RKO (cell line): ENCODE results near the gene HIVEP3.

Experiments used
- DNase-seq: peaks from one replicate; pipeline ENCODE4 v3.0.0-alpha.2; 2016; ENCODE audit warnings: low spot score

The HIVEP3 gene

DNA sequence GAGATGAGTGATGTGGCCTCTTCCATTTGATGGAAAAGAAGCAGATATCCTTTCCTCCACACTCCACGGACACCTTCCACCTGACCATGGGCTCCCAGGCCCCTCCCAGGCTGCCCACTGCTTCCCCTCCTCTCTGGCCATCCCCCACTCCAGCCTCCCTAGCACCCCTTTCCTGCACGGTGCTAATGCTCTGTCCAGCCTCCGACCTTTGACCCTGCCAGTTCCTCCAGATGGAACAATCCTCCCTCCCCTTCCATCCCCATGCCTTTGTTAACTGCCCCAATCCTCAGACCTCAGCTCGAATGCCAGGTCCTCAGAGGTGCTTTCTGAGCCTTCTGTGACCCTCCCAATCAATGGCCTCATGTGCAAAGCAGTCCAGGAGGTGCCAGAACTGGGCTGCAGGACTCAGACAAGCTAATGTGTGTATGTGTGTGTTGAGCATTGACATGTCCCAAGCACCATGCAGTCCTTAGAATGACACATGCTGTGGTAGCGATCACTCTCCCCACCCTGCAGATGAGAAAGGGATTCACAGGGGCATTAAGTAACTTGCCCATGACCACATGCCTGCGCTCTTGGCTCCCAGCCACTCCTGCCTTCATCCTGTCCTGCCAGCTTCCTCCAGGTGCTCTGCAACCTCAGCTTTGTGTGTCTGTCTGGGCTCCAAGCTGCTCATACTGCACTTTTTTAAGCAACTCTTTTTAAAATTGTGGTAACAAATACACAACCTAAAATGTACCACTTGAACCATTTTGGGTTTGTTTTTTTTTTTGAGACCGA is 370.8 kb downstream of the HIVEP3 start:
- no peak for DNase-seq

DNA sequence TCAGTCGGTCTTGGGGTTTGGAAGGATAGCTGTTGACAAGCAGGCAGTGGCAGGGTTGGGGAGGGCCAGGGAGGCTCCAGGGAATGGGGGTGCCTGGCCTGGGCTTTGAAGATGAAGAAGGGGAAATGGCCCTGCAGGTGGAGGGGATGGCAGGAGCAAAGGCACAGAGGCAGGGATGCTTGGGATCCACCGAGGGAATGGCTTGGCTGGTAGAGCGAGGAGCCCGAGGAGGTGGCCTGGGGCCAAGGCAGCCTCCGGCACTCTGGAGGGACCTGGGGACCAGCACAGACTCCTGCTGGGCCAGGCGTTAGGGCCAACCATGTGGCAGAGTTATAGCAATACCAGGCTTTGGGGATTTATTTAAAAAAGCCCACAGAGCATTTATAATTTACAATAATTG is 371.4 kb downstream of the HIVEP3 start:
- no peak for DNase-seq

DNA sequence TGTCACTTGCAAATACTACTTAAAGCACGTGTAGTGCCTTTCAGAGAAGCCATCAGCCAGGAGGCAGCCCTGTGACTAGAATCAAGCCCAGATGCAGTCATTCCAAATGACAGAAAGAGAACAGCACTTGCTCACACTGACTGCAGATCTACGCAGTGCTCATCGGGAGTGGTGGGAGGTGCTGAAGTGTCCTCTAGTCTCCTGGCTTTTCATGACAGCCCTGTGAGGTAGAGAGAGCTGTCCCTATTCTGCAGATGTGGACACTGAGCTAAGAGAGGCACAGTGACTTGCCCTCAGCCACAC is 371.9 kb downstream of the HIVEP3 start:
- no peak for DNase-seq

DNA sequence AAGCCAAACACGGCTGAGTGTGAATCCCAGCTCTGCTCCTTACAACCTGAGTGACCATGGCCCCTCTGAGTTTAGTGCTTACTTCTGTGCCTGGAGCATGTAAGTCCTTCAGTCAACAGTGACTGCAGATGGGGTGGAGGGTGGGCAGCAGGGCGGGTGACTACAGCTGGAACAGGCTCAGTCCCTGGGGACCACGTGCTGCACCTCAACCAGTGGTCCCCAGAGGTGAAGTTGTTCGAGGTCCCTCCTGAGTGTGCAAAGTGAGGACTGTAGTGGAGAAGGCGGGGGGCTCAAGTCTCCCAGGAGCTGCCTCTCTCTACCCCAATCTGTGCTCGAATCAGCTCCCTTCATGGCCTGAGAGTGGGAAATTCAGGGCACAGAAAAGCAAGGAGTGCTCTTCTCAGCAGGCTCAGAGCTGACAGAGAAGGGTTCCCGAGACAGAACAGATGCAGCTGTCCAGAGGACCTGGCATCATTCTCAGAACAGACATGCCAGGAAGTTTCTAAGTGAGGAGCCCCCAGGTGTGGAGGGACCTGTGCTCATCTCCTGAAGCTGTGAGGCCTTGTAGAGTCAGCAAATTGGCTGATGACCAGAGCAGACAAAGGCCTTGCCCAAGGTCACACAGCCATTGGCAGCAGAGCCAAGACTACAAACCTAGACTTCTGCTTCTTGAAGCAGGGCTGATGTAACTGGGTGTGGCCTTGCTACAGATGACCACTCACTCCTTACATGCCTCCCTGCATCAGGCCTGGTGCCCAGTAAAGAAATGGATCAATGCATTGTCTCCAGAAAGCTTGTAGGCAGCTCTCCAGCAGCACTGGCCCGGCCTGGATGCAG is 372.5 kb downstream of the HIVEP3 start:
- no peak for DNase-seq

DNA sequence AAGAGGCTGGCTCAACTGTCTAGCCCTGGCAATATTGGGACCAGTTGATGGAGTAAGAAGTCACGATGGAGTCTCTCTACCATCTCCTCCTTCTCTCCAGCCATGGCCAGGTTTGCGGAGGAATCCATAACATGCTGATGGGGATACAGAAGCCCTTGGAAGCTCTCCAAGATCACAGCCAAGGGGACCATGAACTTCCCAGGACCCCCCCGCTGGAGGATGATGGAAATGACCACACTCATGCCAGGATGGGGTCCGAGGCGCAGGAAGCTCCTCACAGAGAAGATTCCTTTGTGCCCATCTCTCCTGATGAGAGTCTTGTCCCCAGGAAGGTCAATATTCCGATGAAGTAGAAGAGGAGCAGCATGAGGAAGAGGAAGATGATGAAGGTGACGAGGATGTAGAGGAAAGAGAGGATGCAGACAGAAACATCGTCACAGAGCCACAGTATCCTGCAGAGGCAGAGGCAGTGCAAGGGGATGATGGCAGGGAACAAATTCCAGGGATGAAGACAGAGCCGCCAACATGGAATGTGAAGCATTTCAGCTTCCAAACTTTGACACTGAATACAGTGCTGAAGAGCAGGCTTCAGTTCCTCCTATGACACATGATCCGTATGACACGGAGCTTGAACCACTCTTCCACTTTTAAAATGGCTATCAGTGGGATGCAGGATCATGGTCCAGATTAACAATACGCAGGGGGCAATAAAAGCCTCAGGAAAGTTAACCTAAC is 376.4 kb downstream of the HIVEP3 start:
- DNase-seq = no peak

GRCh38 chr1:41541592-41541952 is 377.1 kb downstream of the HIVEP3 start:
- DNase-seq = no peak

DNA sequence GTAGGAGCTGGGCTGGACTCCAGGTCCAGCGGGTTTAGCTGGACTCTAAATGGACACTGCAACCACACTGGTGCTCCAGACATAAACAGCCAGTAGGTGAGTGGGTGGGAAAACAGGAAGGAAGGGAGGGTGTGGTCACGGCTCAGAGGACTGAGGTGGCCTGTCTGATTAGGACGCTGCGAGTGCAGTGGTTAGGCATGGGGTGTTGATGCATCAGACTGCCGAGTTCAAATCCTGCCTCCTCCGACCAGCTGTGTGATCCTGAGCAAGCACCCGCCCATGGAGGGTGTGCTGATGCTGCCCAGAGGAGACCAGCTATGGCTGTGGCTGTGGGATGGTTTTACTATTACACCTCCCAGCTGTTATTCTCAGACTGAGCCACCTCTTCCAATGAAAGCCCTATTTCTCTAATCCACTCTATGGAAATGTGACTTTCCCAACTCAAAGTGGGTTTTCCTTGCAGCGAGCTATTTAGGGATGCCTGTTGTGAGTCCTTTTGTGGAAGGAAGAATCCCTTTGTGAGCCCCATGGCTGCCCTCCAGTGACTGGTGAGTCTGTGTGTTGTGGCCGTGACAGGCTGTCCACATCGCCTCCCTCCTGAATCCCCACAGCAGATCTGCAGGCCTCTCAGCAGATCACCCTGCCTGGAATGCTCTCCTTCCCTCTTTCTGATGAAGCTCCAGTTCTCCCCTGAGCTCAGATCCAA is 377.7 kb downstream of the HIVEP3 start:
- peak; percentile 34 for DNase-seq

GRCh38 chr1:41539999-41540398 is 378.7 kb downstream of the HIVEP3 start:
- DNase-seq = no peak

DNA sequence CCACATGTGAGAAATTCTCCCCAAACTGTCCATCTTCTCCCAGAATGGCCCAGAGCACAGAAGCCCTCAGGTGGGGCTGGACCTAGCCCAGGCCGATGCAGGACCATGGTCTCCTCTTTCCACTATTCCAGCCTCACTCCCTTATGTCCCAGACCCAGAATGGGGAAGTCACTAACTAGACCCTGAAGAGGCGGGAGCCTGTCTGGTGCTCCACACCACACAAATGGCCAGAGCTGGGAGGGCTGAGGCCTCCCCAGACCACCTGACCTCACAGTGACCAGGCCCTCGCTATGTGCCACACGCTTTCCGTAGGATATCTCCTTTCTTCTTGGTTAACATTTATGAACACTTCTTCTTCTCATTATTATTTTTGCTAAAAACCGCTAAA is 379.3 kb downstream of the HIVEP3 start:
- no peak for DNase-seq

DNA sequence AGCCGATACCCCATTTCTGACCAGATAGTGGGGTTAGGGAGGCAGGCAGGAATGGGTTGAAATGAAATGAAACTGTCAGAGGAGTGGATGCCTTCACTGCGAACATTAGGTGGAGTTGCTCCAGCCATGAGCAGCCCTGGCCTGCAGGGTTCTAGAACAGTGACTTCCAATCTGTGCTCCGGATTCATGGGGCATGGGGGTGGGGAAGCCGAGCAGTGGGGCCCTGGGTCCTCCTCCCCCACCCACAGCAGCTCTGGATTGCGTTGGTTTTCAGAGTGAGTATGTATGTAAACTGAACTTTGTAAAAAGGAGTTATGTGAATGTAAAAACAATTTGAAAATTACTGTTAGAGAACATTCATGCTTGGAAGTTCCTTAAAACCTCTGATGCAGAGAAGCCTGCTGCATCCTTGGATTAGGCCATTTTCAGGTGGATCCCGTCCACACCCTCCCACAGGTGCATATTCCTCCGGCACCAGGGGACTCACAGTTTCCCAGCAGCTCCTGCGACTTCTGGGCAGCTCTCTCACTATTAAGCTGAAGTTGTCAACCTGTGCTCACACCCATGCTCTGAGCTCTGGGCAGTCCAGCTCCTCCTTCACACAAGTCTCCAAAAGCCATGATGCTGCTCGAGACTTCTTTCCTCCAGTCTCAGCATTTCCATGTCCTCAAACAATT is 379.8 kb downstream of the HIVEP3 start:
- DNase-seq = no peak

- DNase-seq = no peak
Measured at GRCh38 chr1:41537788-41538351, 380.9 kb downstream of the HIVEP3 start.

GRCh38 chr1:41537251-41537650 is 381.5 kb downstream of the HIVEP3 start:
- DNase-seq = no peak

GRCh38 chr1:41536361-41536802 is 382.3 kb downstream of the HIVEP3 start:
- DNase-seq = no peak

DNA sequence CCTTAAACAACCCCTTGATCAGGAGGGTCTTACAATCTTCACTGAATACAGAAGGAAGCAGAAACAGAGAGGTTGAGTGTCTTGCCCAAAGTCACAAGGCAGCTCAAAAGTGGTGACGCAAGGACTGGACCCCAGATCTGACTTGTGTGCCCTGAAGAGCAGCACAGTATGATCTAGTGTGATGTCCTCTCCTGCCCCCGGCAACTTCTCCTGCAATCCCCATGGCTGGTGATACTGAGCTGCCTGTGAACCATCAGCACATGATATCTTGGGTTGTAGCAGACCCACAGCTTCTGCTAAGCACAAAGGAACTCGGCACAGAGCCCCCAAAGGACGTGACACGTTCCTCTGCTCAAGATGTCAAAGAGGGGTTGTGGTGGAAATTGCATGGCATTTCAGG is 383.0 kb downstream of the HIVEP3 start:
- DNase-seq = no peak

DNA sequence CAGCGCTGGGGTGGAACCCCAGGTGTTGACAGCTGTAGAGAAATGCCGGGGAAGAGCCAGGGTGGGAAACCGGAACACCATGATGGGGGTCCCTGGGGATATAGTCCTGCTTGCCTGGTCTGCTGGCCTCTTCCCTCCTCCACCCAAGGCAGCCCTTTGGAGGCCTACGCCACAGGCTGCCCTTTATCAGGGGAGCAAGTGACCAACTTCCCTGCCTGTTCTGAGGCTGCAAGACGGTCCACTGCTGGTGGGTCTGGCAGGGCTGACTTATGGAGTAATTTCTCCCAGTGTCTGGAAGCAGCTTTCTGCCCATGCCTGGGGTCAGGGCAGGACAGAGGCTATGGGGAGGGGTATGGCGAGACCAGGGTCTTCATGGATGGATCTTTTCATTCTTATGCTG is 383.4 kb downstream of the HIVEP3 start:
- DNase-seq = no peak

DNA sequence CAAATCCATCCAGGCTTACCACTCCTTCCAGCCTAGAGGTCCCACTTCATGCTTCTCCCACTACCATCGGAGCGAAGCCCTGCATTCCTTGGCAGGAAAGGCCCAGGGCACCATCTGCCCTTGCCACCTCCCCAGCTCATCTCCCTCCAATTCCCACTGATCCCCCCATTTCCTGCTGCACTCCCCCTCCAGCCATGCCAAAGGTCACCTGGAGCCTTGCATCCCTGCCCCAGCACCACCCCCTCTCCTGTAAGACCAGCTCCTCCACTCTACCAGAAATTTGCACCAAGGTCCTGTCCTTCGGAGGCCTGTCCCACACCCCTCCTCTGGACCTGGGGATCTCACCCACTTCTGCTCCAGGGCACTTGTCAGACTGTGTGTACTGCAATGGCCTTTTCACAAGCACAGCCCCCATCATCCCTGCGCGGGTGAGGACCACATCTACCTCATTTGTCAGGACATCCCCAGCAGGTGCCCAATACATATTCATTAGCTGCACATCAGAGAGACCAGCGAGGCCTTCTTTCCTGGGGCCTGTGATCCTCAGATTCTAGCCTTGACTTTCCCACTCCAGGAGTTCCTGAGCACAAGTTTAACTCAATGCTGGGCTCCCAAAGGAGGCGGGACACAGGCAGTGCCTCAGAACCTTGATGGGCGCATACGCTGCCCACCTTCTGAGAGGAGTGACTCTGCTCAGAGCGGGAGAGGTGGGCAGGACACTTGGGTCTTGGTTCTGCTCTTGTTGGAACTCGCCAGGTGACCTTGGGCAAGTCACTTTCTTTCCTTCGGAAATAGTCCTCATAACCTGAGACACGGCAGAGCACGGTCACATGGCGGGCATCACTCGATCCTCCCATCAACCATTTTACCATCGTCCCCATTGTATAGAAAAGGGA is 384.3 kb downstream of the HIVEP3 start:
- DNase-seq = no peak

DNA sequence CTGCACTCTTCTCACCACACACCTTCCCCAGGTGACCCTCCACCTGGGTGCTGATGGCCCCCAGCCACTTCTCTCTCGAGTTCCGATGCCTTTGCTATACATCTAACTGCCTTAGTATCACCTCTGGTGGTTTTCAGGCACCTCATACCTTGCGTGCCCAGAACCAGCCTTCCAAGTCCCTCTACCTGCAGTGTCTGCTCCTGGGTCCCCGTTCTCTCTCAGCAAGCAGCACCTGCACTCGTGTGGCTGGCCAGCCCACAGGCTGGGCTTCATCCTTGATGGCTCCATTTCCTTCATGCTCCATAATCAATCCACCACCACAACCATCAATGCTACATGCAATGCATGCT is 385.0 kb downstream of the HIVEP3 start:
- DNase-seq = no peak

GRCh38 chr1:41533016-41533730 is 385.5 kb downstream of the HIVEP3 start:
- no peak for DNase-seq

DNA sequence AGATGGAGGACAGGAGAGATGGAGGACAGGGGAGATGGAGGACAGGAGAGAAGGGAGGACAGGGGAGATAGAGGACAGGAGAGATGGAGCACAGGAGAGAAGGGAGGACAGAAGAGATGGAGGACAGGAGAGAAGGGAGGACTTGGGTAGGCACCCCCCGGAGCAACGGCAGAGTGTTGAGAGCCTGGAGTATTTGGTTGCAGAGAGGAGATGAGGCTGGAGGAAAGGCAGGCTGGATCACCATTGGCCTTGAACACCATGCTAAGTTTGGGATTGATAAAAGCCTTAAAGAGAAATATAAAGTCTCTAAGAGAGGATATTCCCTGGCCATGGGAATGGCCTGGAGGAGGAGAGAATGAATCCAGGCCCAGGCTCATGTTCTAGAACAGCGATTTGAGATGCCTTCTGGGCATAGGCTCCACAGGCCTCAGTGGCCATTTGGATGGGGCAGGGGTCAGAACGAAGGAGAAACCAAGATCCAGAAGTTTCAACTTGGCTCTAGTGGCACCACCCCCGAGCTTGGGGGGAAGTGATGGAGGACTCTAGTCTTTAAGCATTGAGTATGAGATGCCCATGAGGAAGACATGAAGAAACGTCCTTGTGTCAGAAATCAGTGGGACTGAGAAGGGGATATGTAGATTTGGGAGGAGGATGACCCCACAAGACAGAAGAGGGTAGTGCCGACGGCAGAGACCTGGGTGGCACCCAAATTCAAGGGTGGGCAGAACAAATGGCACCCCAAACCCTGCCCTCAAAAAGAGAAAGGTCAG is 386.3 kb downstream of the HIVEP3 start:
- DNase-seq = no peak
